HL-60 (cell line): ENCODE data around the gene CDR2L.

ENCODE experiments used
- GABPA ChIP-seq: IDR thresholded peaks from 2 replicates; pipeline ENCODE4 v1.6.1; 2012; ENCODE audit warnings: low read depth
- TF ChIP-seq, protein P1 (sequence below): IDR thresholded peaks from 2 replicates; pipeline ENCODE4 v1.6.1; 2012; ENCODE audit warnings: low read depth; ENCODE audit not compliant: insufficient replicate concordance

- TF ChIP-seq GABPA = no peak
- TF ChIP-seq, protein P1, sequence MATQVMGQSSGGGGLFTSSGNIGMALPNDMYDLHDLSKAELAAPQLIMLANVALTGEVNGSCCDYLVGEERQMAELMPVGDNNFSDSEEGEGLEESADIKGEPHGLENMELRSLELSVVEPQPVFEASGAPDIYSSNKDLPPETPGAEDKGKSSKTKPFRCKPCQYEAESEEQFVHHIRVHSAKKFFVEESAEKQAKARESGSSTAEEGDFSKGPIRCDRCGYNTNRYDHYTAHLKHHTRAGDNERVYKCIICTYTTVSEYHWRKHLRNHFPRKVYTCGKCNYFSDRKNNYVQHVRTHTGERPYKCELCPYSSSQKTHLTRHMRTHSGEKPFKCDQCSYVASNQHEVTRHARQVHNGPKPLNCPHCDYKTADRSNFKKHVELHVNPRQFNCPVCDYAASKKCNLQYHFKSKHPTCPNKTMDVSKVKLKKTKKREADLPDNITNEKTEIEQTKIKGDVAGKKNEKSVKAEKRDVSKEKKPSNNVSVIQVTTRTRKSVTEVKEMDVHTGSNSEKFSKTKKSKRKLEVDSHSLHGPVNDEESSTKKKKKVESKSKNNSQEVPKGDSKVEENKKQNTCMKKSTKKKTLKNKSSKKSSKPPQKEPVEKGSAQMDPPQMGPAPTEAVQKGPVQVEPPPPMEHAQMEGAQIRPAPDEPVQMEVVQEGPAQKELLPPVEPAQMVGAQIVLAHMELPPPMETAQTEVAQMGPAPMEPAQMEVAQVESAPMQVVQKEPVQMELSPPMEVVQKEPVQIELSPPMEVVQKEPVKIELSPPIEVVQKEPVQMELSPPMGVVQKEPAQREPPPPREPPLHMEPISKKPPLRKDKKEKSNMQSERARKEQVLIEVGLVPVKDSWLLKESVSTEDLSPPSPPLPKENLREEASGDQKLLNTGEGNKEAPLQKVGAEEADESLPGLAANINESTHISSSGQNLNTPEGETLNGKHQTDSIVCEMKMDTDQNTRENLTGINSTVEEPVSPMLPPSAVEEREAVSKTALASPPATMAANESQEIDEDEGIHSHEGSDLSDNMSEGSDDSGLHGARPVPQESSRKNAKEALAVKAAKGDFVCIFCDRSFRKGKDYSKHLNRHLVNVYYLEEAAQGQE = no peak
Observed at GRCh38 chr17:74971069-74971841, 16.2 kb upstream of the CDR2L start.
